GM12878 (cell line): ENCODE data around the gene PTPRN2. TPM values are rescaled to one million over a fixed set of nuclear protein-coding genes. Genes with fewer than 3 reads are reported as not detected.

Experiments used
- ATAC-seq: fragments of 200-7000 bp; cut with Tn5 transposase; 3 replicates; pipeline ENCODE4 v1.9.1; 2020; ENCODE audit warnings: mild to moderate bottlenecking, moderate library complexity
- BruUV-seq: library from RNA; stranded (reverse); fragments of 400-500 nt; replicated peaks from 2 replicates; lab custom pipeline; 2021; lab: Mats Ljungman, UMichigan
- CTCF ChIA-PET: fragments of 300-600 bp; sonication (Branson Sonifier 250); formaldehyde crosslinking; extraction: SDS; loops from one replicate; lab custom pipeline; 2021; ENCODE audit warnings: inconsistent platforms; lab: Yijun Ruan, JAX
- POLR2A ChIA-PET: fragments of 350-600 bp; formaldehyde crosslinking; extraction: SDS; loops from one replicate; lab custom pipeline; 2021; ENCODE audit warnings: inconsistent platforms; lab: Charles Lee
- RAD21 ChIA-PET: fragments of 300-600 bp; sonication (Branson Sonifier 250); formaldehyde crosslinking; loops from one replicate; lab custom pipeline; 2023; ENCODE audit warnings: antibody characterized with exemption; ENCODE audit not compliant: unreplicated experiment; lab: Charles Lee
- SMC1A ChIA-PET: fragments of 300-600 bp; sonication (Branson Sonifier 250); formaldehyde crosslinking; loops from one replicate; lab custom pipeline; 2023; ENCODE audit not compliant: unreplicated experiment, uncharacterized antibody; lab: Charles Lee
- DNase-seq: peaks from one replicate; pipeline ENCODE4 v3.0.0-alpha.2; 2011; ENCODE audit warnings: low read depth, low spot score
- FAIRE-seq: peaks from 3 replicates; lab custom pipeline; 2011; peaks lifted over from hg19 to GRCh38; lab: Jason Lieb, UNC
- H2AFZ ChIP-seq: 2 replicates; pipeline ENCODE4 v1.6.0; 2011; ENCODE audit warnings: low read depth, low read length, control low read depth; ENCODE audit not compliant: control insufficient read depth
- H3K27ac ChIP-seq: 2 replicates; pipeline ENCODE4 v1.5.1; 2011; ENCODE audit warnings: control low read depth; ENCODE audit not compliant: control insufficient read depth, insufficient read depth
- H3K27me3 ChIP-seq, 2 experiments: replicated peaks in 1 of 2; 2 replicates each; pipeline versions ENCODE4 v1.6.0 to v1.6.1; 2011; ENCODE audit warnings: low read length in 1 of 2; ENCODE audit not compliant: control insufficient read depth in 2 of 2, insufficient read depth in 2 of 2
- H3K36me3 ChIP-seq, 2 experiments: 2 replicates each; pipeline ENCODE4 v1.5.1; 2011; ENCODE audit warnings: low read length in 1 of 2; ENCODE audit not compliant: control insufficient read depth in 2 of 2, insufficient read depth in 2 of 2
- H3K4me1 ChIP-seq: 2 replicates; pipeline ENCODE4 v1.6.1; 2011; ENCODE audit warnings: mild to moderate bottlenecking, low read length, moderate library complexity, mixed read lengths; ENCODE audit not compliant: control insufficient read depth, insufficient read depth
- H3K4me2 ChIP-seq: 2 replicates; pipeline ENCODE4 v1.6.0; 2011; ENCODE audit warnings: control low read depth; ENCODE audit not compliant: control insufficient read depth, insufficient read depth
- H3K4me3 ChIP-seq: fragments of 200-600 bp; sonication (generic); 2 replicates; pipeline ENCODE4 v1.5.1; 2016
- H3K79me2 ChIP-seq: 2 replicates; pipeline ENCODE4 v1.6.0; 2011; ENCODE audit warnings: low read length; ENCODE audit not compliant: control insufficient read depth, insufficient read depth
- H3K9ac ChIP-seq: 2 replicates; pipeline ENCODE4 v1.8.0; 2011; ENCODE audit warnings: low read length, control low read depth, mixed read lengths; ENCODE audit not compliant: control insufficient read depth, insufficient read depth
- H3K9me3 ChIP-seq: replicated peaks from 3 replicates; pipeline ENCODE4 v1.5.1; 2011; ENCODE audit warnings: mild to moderate bottlenecking, low read length; ENCODE audit not compliant: control insufficient read depth, insufficient read depth
- H4K20me1 ChIP-seq: 2 replicates; pipeline ENCODE4 v1.6.0; 2011; ENCODE audit not compliant: control insufficient read depth, insufficient read depth
- BCLAF1 ChIP-seq: fragments of 450-650 bp; IDR thresholded peaks from 2 replicates; pipeline ENCODE4 v1.6.1; 2017; ENCODE audit warnings: antibody characterized with exemption, mild to moderate bottlenecking, moderate library complexity
- CBX3 ChIP-seq: fragments of 200-600 bp; sonication (generic); IDR thresholded peaks from 2 replicates; pipeline ENCODE4 v1.6.1; 2016; ENCODE audit warnings: low read depth, borderline replicate concordance
- CHD1 ChIP-seq: IDR thresholded peaks from 2 replicates; pipeline ENCODE4 v1.6.1; 2012; ENCODE audit warnings: low read depth, low read length, improper control_type of control experiment
- CHD4 ChIP-seq: fragments of 200-600 bp; sonication (generic); IDR thresholded peaks from 2 replicates; pipeline ENCODE4 v1.6.1; 2016; ENCODE audit warnings: mild to moderate bottlenecking
- CREB1 ChIP-seq: IDR thresholded peaks from 2 replicates; pipeline ENCODE4 v1.6.1; 2012; ENCODE audit warnings: low read depth, mild to moderate bottlenecking, inconsistent platforms
- FOS ChIP-seq: IDR thresholded peaks from 3 replicates; pipeline ENCODE4 v1.6.1; 2011; ENCODE audit warnings: borderline replicate concordance; ENCODE audit not compliant: insufficient read length; ENCODE audit errors: extremely low read depth
- GATAD2B ChIP-seq: fragments of 450-650 bp; conservative IDR thresholded peaks from 2 replicates; pipeline ENCODE4 v1.6.1; 2017; ENCODE audit warnings: low read depth, mild to moderate bottlenecking, moderate library complexity
- IRF4 ChIP-seq: IDR thresholded peaks from 2 replicates; pipeline ENCODE4 v1.6.1; 2011; ENCODE audit warnings: low read depth, low read length
- MEF2A ChIP-seq: IDR thresholded peaks from 2 replicates; pipeline ENCODE4 v1.6.1; 2011; ENCODE audit warnings: low read depth, mild to moderate bottlenecking, low read length, moderate library complexity; ENCODE audit not compliant: insufficient read depth
- NBN ChIP-seq: fragments of 450-650 bp; IDR thresholded peaks from 2 replicates; pipeline ENCODE4 v1.6.1; 2016
- NR2C2 ChIP-seq: IDR thresholded peaks from 2 replicates; pipeline ENCODE4 v1.6.1; 2011; ENCODE audit warnings: borderline replicate concordance, low read depth; ENCODE audit not compliant: control insufficient read depth, insufficient read length
- NRF1 ChIP-seq: conservative IDR thresholded peaks from 2 replicates; pipeline ENCODE4 v1.6.1; 2011; ENCODE audit warnings: mild to moderate bottlenecking, low read depth, low read length, improper control_type of control experiment
- PAX5 ChIP-seq: IDR thresholded peaks from 2 replicates; pipeline ENCODE4 v1.6.1; 2011; ENCODE audit warnings: low read depth, low read length, borderline replicate concordance
- POU2F2 ChIP-seq: IDR thresholded peaks from 3 replicates; pipeline ENCODE4 v1.6.1; 2011; ENCODE audit warnings: low read depth, mild to moderate bottlenecking, low read length, borderline replicate concordance
- YBX1 ChIP-seq: fragments of 450-650 bp; IDR thresholded peaks from 2 replicates; pipeline ENCODE4 v1.6.1; 2016; ENCODE audit warnings: antibody characterized with exemption
- ZBTB40 ChIP-seq: fragments of 450-650 bp; IDR thresholded peaks from 2 replicates; pipeline ENCODE4 v1.6.1; 2016; ENCODE audit warnings: mild to moderate bottlenecking, moderate library complexity, borderline replicate concordance
- ZNF207 ChIP-seq: fragments of 450-650 bp; IDR thresholded peaks from 2 replicates; pipeline ENCODE4 v1.6.1; 2014; ENCODE audit warnings: antibody characterized with exemption, mild to moderate bottlenecking, borderline replicate concordance
- WGBS: methylation state at CpG from one replicate; pipeline ENCODE4 v1.1.6; 2016; ENCODE audit warnings: low lambda C conversion rate; ENCODE audit not compliant: insufficient replicate concordance, insufficient coverage; ENCODE audit errors: missing lambda C conversion rate; 5-methylcytosine and 5-hydroxymethylcytosine counted together
- in situ Hi-C: fragments of 300-500 bp; cut with MboI; formaldehyde crosslinking; loops from 9 replicates; pipeline ENCODE4 v1.14.3; 2018; ENCODE audit warnings: mixed read lengths
- intact Hi-C: fragments of 100-400 bp; cut with micrococcal nuclease; formaldehyde crosslinking; loops from one replicate; pipeline ENCODE4 v1.14.2; 2022; ENCODE audit not compliant: unreplicated experiment
- polyA plus RNA-seq, 11 experiments: library from polyadenylated mRNA; depleted of rRNA in 4 of 11; unstranded in 6 of 11; stranded (reverse) in 5 of 11; fragments of >200 nt; fragmentation: Nextera tagmentation in 4 of 11; fragmentation: Illumina TruSeq in 1 of 11; extraction: Ambion mirVana in 4 of 11; extraction: Trizol in 1 of 11; gene quantifications; 1 replicate in 1 of 11; 2 replicates in 10 of 11; pipeline versions ENCODE4 v1.2.1 to v1.2.3, GENCODE V29; 2011 to 2016; ENCODE audit warnings: inconsistent platforms in 2 of 11, missing spikeins in 2 of 11, low read depth in 1 of 11
- total RNA-seq, 4 experiments: library from RNA; depleted of rRNA in 3 of 4; stranded (reverse); fragments of >200 nt in 3 of 4; fragmentation: Illumina TruSeq in 1 of 4; extraction: Trizol in 1 of 4; gene quantifications; 2 replicates each; pipeline versions ENCODE4 v1.2.1 to v1.2.3, GENCODE V29; 2013 to 2021

PTPRN2 gene
- total and polyA plus RNA-seq, 10 of the 15 experiments (the other 5 are each of a cell fraction or from before 2014, with no cell fraction given): 5.4 TPM; not detected in 9

GRCh38 chr7:157710396-157710795, 877.2 kb downstream of the PTPRN2 start (continued):
- TF ChIP-seq CREB1: no peak
- TF ChIP-seq GATAD2B: no peak
- no peak for TF ChIP-seq YBX1
- TF ChIP-seq ZBTB40: no peak
- TF ChIP-seq ZNF207: no peak
- no peak for TF ChIP-seq NRF1
- no peak for TF ChIP-seq POU2F2

- ChIA-PET CTCF (no interaction called here), SMC1A (no interaction called here), POLR2A (no interaction called here), RAD21 (no interaction called here)
- no peaks in the 10 kb centered on the region for H3K79me2 ChIP-seq
- H3K27ac ChIP-seq: no peak overlapping the region
- FAIRE-seq (no peak), DNase-seq (no peak), ATAC-seq (no peak)
- 39% methylated on average over 26 of the region's 26 CpGs for WGBS
- no peak overlapping the region for H3K4me2 ChIP-seq
- no peak overlapping the region for H3K9ac ChIP-seq
- no peaks in the 10 kb centered on the region for H3K4me1 ChIP-seq
- intact Hi-C loops: no loop called here
- H3K9me3 ChIP-seq: no peaks in the 10 kb centered on the region; the same call in 2 of the 3 replicates
- in situ Hi-C loops: no loop called here
- no peaks in the 10 kb centered on the region for H4K20me1 ChIP-seq
- no peaks in the 10 kb centered on the region for H3K27me3 ChIP-seq
- H3K4me3 ChIP-seq: no peak overlapping the region
- no peak overlapping the region for H2AFZ ChIP-seq
- no TSS peak for BruUV-seq
- H3K36me3 ChIP-seq: no peaks in the 10 kb centered on the region
- TF ChIP-seq NBN: no peak
- TF ChIP-seq IRF4: no peak
- no peak for TF ChIP-seq FOS
- TF ChIP-seq CBX3: no peak
- TF ChIP-seq CHD4: no peak
- TF ChIP-seq PAX5: no peak
- TF ChIP-seq NR2C2: no peak
- no peak for TF ChIP-seq CHD1
- no peak for TF ChIP-seq MEF2A
- no peak for TF ChIP-seq BCLAF1
Measured at GRCh38 chr7:157709531-157710251, 877.9 kb downstream of the PTPRN2 start.
